Neural progenitor cell (in vitro differentiated cells): ENCODE results near the gene CDCA3. TPM values are rescaled to one million over a fixed set of nuclear protein-coding genes. Genes with fewer than 3 reads are reported as not detected.

Source experiments
- DNase-seq: peaks from one replicate; pipeline ENCODE4 v3.0.0-alpha.2; 2016; ENCODE audit warnings: low spot score
- H2AFZ ChIP-seq: fragments of 200-600 bp; sonication (generic); replicated peaks from 2 replicates; pipeline ENCODE4 v1.6.1; 2016; ENCODE audit warnings: antibody characterized with exemption
- H3F3A ChIP-seq: fragments of 200-600 bp; sonication (generic); 2 replicates; pipeline ENCODE4 v1.6.1; 2016; ENCODE audit warnings: antibody characterized with exemption, low read depth
- H3K27ac ChIP-seq: fragments of 200-600 bp; sonication (generic); 2 replicates; pipeline ENCODE4 v1.5.1; 2016; ENCODE audit warnings: mild to moderate bottlenecking
- H3K27me3 ChIP-seq: fragments of 200-600 bp; sonication (generic); 2 replicates; pipeline ENCODE4 v1.6.1; 2016; ENCODE audit warnings: mild to moderate bottlenecking, moderate library complexity
- H3K36me3 ChIP-seq: fragments of 200-600 bp; sonication (generic); 2 replicates; pipeline ENCODE4 v1.5.1; 2016
- H3K4me1 ChIP-seq: fragments of 200-600 bp; sonication (generic); 2 replicates; pipeline ENCODE4 v1.6.1; 2016; ENCODE audit warnings: mixed run types
- H3K4me2 ChIP-seq: fragments of 200-600 bp; sonication (generic); 2 replicates; pipeline ENCODE4 v1.6.1; 2016
- H3K4me3 ChIP-seq: fragments of 200-600 bp; sonication (generic); 2 replicates; pipeline ENCODE4 v1.5.1; 2016
- H3K79me2 ChIP-seq: fragments of 200-600 bp; sonication (generic); 2 replicates; pipeline ENCODE4 v1.6.1; 2016; ENCODE audit warnings: low read depth
- H3K9ac ChIP-seq: fragments of 200-600 bp; sonication (generic); 2 replicates; pipeline ENCODE4 v1.6.1; 2016
- H3K9me3 ChIP-seq: fragments of 200-600 bp; sonication (generic); 2 replicates; pipeline ENCODE4 v1.5.1; 2016; ENCODE audit warnings: low read depth
- H4K20me1 ChIP-seq: fragments of 200-600 bp; sonication (generic); 2 replicates; pipeline ENCODE4 v1.6.1; 2016; ENCODE audit warnings: low read depth
- H3K27ac Mint-ChIP-seq: 3 replicates; pipeline ENCODE4 v1.8.0; 2021; ENCODE audit warnings: mixed read lengths
- H3K27me3 Mint-ChIP-seq: 2 replicates; pipeline ENCODE4 v1.8.0; 2022; ENCODE audit warnings: low read depth, mild to moderate bottlenecking, inconsistent platforms, moderate library complexity, mixed read lengths; ENCODE audit not compliant: insufficient read depth
- H3K36me3 Mint-ChIP-seq: 3 replicates; pipeline ENCODE4 v1.8.0; 2021; ENCODE audit warnings: mixed read lengths
- H3K4me1 Mint-ChIP-seq: 3 replicates; pipeline ENCODE4 v1.8.0; 2021; ENCODE audit warnings: mixed read lengths
- H3K4me3 Mint-ChIP-seq: 3 replicates; pipeline ENCODE4 v1.8.0; 2021; ENCODE audit warnings: mild to moderate bottlenecking, moderate library complexity, mixed read lengths
- H3K9me3 Mint-ChIP-seq: 3 replicates; pipeline ENCODE4 v1.8.0; 2020; ENCODE audit warnings: mixed read lengths
- EZH2 ChIP-seq: fragments of 200-600 bp; sonication (generic); IDR thresholded peaks from 2 replicates; pipeline ENCODE4 v1.6.1; 2017; ENCODE audit warnings: antibody characterized with exemption, mild to moderate bottlenecking, moderate library complexity
- EZH2phosphoT487 ChIP-seq: fragments of 200-600 bp; sonication (generic); IDR thresholded peaks from 2 replicates; pipeline ENCODE4 v1.6.1; 2017; ENCODE audit warnings: antibody characterized with exemption
- total RNA-seq: library from RNA; depleted of rRNA; stranded (reverse); fragments of >200 nt; gene quantifications from 2 replicates; pipeline ENCODE4 v1.2.3, GENCODE V29; 2015; ENCODE audit warnings: low replicate concordance
- TF ChIP-seq, protein P1 (sequence below): fragments of 200-600 bp; sonication (generic); IDR thresholded peaks from 2 replicates; pipeline ENCODE4 v1.5.1; 2017; ENCODE audit warnings: antibody characterized with exemption, mild to moderate bottlenecking

The CDCA3 gene
- total RNA-seq, 1 donor from 2014 or later = 62.1 TPM

DNA sequence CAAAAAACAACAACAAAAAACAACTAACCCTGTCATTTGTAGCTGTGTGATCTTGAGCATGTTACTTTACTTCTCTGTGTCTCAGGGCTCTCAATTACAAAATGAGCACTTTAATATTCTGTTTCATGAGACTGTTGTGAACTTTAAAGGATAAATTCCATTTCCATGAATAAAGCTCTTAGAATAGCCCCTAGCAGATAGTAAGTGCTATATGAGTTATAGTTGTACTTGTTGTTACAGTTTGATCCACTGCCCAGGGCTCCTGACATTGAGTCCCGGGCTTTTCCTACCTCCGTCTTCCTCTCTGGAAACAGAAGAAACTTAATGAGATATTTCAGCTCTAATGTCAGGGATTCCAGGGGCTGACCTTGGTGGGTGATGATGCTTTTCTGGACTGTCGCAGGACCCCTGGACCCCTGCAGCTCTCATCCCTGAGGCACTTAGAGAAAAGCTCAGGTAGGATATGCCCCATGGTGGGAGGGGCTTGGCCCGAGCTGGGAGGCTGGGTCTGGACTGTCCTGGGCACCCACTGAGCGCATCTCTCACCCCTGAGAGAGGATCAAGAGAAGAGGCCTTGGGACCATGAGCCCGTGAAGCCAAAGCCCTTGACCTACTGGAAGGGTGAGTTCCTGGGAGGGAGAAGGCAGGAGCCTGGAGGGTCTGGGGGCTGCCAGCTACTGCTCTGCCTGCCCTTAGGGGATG, 17.7 kb downstream of the CDCA3 start:
- Histone ChIP-seq H3K9ac (no peak overlapping the region), H3F3A (peaks cover 33% of the 10 kb centered on the region), H3K27me3 (no peaks in the 10 kb centered on the region), H4K20me1 (peaks cover 57% of the 10 kb centered on the region), H3K36me3 (peaks cover 6% of the 10 kb centered on the region), H2AFZ (no peak overlapping the region), H3K4me1 (peaks cover 4% of the 10 kb centered on the region), H3K9me3 (no peaks in the 10 kb centered on the region), H3K4me2 (no peak overlapping the region), H3K4me3 (no peak overlapping the region), H3K27ac (no peak overlapping the region), H3K79me2 (peaks cover 32% of the 10 kb centered on the region)
- Mint-ChIP-seq H3K27ac (no peak overlapping the region), H3K4me1 (peaks cover 17% of the 10 kb centered on the region), H3K27me3 (peaks cover 4% of the 10 kb centered on the region), H3K9me3 (no peaks in the 10 kb centered on the region), H3K4me3 (no peak overlapping the region), H3K36me3 (peaks cover 33% of the 10 kb centered on the region)
- DNase-seq = no peak
- no peak for TF ChIP-seq EZH2
- TF ChIP-seq, protein P1, sequence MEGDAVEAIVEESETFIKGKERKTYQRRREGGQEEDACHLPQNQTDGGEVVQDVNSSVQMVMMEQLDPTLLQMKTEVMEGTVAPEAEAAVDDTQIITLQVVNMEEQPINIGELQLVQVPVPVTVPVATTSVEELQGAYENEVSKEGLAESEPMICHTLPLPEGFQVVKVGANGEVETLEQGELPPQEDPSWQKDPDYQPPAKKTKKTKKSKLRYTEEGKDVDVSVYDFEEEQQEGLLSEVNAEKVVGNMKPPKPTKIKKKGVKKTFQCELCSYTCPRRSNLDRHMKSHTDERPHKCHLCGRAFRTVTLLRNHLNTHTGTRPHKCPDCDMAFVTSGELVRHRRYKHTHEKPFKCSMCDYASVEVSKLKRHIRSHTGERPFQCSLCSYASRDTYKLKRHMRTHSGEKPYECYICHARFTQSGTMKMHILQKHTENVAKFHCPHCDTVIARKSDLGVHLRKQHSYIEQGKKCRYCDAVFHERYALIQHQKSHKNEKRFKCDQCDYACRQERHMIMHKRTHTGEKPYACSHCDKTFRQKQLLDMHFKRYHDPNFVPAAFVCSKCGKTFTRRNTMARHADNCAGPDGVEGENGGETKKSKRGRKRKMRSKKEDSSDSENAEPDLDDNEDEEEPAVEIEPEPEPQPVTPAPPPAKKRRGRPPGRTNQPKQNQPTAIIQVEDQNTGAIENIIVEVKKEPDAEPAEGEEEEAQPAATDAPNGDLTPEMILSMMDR = no peak
- no peak for TF ChIP-seq EZH2phosphoT487

DNA sequence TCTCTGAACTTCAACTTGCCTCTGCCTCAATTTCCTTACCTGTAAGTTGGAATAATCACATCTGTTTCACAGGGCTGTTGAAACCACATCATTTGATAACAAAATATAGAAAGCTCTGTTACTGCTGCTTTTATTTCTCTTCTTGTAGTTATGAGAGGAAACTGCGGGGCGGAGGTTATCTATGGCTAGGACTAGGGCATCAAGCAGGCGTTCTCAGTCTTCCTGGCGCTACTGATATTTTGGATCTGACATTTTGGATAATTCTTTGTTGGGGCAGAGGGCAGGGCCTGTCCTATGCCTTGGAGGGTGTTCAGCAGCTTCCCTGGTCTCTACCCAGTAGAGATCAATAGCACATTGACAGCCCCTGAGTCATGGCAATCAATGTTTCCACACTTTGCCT, 19.0 kb downstream of the CDCA3 start:
- TF ChIP-seq EZH2phosphoT487 = no peak
- TF ChIP-seq EZH2 = no peak
- TF ChIP-seq, protein P1 = no peak
- Histone ChIP-seq H4K20me1 (peaks cover 49% of the 10 kb centered on the region), H3K27me3 (no peaks in the 10 kb centered on the region), H3K36me3 (peaks cover 6% of the 10 kb centered on the region), H3K4me1 (peaks cover 6% of the 10 kb centered on the region), H3K4me3 (no peak overlapping the region), H3F3A (peaks cover 33% of the 10 kb centered on the region), H3K9me3 (no peaks in the 10 kb centered on the region), H3K9ac (no peak overlapping the region), H3K4me2 (no peak overlapping the region), H3K79me2 (peaks cover 36% of the 10 kb centered on the region), H2AFZ (no peak overlapping the region), H3K27ac (no peak overlapping the region)
- H3K27ac Mint-ChIP-seq = no peak overlapping the region
- H3K9me3 Mint-ChIP-seq = no peaks in the 10 kb centered on the region
- peaks cover 22% of the 10 kb centered on the region for H3K4me1 Mint-ChIP-seq
- H3K36me3 Mint-ChIP-seq = peaks cover 29% of the 10 kb centered on the region
- DNase-seq = no peak
- H3K27me3 Mint-ChIP-seq = peaks cover 7% of the 10 kb centered on the region
- peak overlapping the region; percentile 27 for H3K4me3 Mint-ChIP-seq

DNA sequence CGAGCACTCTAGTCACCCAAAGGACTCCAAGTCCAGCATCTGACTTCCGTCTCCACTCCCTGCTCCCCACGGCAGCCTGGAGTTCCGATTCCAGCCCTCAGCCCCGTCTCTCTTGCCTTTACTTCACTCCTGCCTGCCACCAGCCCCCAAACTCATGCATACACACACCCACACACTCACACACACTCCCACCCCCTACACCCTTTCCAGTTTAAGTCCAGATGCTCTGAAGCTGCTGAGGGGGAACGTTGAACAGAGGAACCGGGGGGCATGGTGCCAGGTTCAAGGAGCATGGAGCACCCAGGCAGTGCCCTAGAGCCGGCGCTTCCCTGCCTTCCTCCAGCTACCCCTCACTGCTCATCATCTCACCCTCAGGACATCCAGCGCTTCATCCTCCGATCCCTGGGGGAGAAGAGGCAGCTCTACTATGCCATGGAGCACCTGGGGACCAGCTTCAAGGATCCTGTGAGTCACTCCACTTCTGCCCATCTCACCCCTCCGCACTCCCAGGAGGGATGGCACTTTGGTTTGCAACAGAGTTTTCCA, 19.6 kb downstream of the CDCA3 start:
- Histone ChIP-seq H3K9me3 (no peaks in the 10 kb centered on the region), H3K4me1 (peaks cover 10% of the 10 kb centered on the region), H3K4me2 (no peak overlapping the region), H3K27me3 (no peaks in the 10 kb centered on the region), H3K9ac (no peak overlapping the region), H3K79me2 (peaks cover 36% of the 10 kb centered on the region), H4K20me1 (peaks cover 48% of the 10 kb centered on the region), H3F3A (peaks cover 38% of the 10 kb centered on the region), H2AFZ (no peak overlapping the region), H3K27ac (no peak overlapping the region), H3K36me3 (peaks cover 6% of the 10 kb centered on the region), H3K4me3 (no peak overlapping the region)
- Mint-ChIP-seq H3K27ac (no peak overlapping the region), H3K36me3 (peaks cover 29% of the 10 kb centered on the region), H3K27me3 (peaks cover 7% of the 10 kb centered on the region), H3K9me3 (no peaks in the 10 kb centered on the region), H3K4me1 (peaks cover 27% of the 10 kb centered on the region), H3K4me3 (peak overlapping the region; percentile 100)
- no peak for TF ChIP-seq EZH2
- TF ChIP-seq, protein P1 = no peak
- no peak for DNase-seq
